Gastroesophageal sphincter (tissue), 3 donors: ENCODE measurements around the gene CFAP99.

Experiments
- EP300 ChIP-seq: sonication (generic); formaldehyde crosslinking; IDR thresholded peaks from one replicate; pipeline ENCODE4 v1.6.1; 2017; ENCODE audit warnings: antibody characterized with exemption, mild to moderate bottlenecking
- POLR2A ChIP-seq, 2 donors: fragments of 450-650 bp; IDR thresholded peaks; one replicate each; pipeline ENCODE4 v1.6.1; 2017; ENCODE audit warnings: antibody characterized with exemption in 2 of 2, mild to moderate bottlenecking in 2 of 2, moderate library complexity in 1 of 2
- POLR2AphosphoS5 ChIP-seq: sonication (generic); formaldehyde crosslinking; IDR thresholded peaks from one replicate; pipeline ENCODE4 v1.6.1; 2017; ENCODE audit warnings: antibody characterized with exemption
- TF ChIP-seq, protein P1 (sequence below), 4 experiments: fragments of 200-600 bp in 2 of 4; fragments of 450-650 bp in 2 of 4; sonication (generic) in 1 of 4; IDR thresholded peaks; one replicate each; pipeline ENCODE4 v1.5.1; 2017 to 2019; ENCODE audit warnings: antibody characterized with exemption in 4 of 4, mild to moderate bottlenecking in 2 of 4, moderate library complexity in 2 of 4

DNA sequence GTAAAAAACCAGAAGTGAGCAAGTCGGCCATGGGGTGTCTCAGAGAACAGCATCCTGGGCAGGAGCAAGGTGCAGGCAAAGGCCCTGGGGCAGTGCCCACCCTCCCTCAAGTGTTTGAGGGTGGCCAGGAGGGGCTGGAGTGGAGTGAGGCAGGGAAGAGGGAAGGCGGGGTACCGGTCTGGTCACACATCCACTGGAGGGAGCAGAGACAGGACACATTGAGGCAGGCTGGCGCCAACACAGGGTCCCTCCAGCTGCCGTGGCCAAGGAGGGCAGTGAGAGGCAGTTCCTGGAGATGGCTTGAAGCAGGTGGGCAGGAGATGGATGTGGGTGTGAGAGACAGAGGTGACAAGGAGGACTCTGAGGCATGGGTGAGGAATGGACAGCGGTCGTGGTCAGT, 29.8 kb downstream of the CFAP99 start:
- TF ChIP-seq, protein P1, sequence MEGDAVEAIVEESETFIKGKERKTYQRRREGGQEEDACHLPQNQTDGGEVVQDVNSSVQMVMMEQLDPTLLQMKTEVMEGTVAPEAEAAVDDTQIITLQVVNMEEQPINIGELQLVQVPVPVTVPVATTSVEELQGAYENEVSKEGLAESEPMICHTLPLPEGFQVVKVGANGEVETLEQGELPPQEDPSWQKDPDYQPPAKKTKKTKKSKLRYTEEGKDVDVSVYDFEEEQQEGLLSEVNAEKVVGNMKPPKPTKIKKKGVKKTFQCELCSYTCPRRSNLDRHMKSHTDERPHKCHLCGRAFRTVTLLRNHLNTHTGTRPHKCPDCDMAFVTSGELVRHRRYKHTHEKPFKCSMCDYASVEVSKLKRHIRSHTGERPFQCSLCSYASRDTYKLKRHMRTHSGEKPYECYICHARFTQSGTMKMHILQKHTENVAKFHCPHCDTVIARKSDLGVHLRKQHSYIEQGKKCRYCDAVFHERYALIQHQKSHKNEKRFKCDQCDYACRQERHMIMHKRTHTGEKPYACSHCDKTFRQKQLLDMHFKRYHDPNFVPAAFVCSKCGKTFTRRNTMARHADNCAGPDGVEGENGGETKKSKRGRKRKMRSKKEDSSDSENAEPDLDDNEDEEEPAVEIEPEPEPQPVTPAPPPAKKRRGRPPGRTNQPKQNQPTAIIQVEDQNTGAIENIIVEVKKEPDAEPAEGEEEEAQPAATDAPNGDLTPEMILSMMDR (IDR thresholded peaks at IDR 0.05) = no peak
- TF ChIP-seq POLR2A (IDR thresholded peaks at IDR 0.05) (no peak), EP300 (no peak), POLR2AphosphoS5 (no peak)
